Endodermal cell (in vitro differentiated cells): ENCODE data around the gene PJA2. TPM values are rescaled to one million over a fixed set of nuclear protein-coding genes. Genes with fewer than 3 reads are reported as not detected.

Source experiments
- DNase-seq: peaks from one replicate; pipeline ENCODE4 v3.0.0-alpha.2; 2017
- H3K27ac ChIP-seq: 2 replicates; pipeline ENCODE4 v1.5.1; 2013; ENCODE audit warnings: mild to moderate bottlenecking, low read depth, low read length, moderate library complexity
- H3K27me3 ChIP-seq: 2 replicates; pipeline ENCODE4 v1.6.1; 2013; ENCODE audit warnings: mild to moderate bottlenecking, low read length, moderate library complexity; ENCODE audit not compliant: insufficient read depth, control insufficient read depth, poor library complexity, severe bottlenecking
- H3K36me3 ChIP-seq: 2 replicates; pipeline ENCODE4 v1.7.0; 2013; ENCODE audit warnings: mild to moderate bottlenecking, low read length, moderate library complexity; ENCODE audit not compliant: control insufficient read depth, insufficient read depth
- H3K4me1 ChIP-seq: one replicate; pipeline ENCODE4 v1.7.0; 2013; ENCODE audit warnings: low read length; ENCODE audit not compliant: control insufficient read depth, insufficient read depth
- H3K4me3 ChIP-seq: 2 replicates; pipeline ENCODE4 v1.5.1; 2013; ENCODE audit warnings: mild to moderate bottlenecking, low read length, moderate library complexity
- H3K9ac ChIP-seq: 2 replicates; pipeline ENCODE4 v1.6.1; 2013; ENCODE audit warnings: mild to moderate bottlenecking, low read length, moderate library complexity; ENCODE audit not compliant: poor library complexity, severe bottlenecking; ENCODE audit errors: extremely low read depth
- H3K9me3 ChIP-seq: 2 replicates; pipeline ENCODE4 v1.6.1; 2013; ENCODE audit warnings: mild to moderate bottlenecking, low read length, moderate library complexity; ENCODE audit not compliant: control insufficient read depth
- H3K27ac Mint-ChIP-seq: 2 replicates; pipeline ENCODE4 v1.8.0; 2020; ENCODE audit warnings: mixed read lengths
- H3K27me3 Mint-ChIP-seq: 2 replicates; pipeline ENCODE4 v1.8.0; 2021; ENCODE audit warnings: mild to moderate bottlenecking, mixed read lengths; ENCODE audit not compliant: insufficient read depth
- H3K36me3 Mint-ChIP-seq: 2 replicates; pipeline ENCODE4 v1.8.0; 2020; ENCODE audit warnings: low read depth, mixed read lengths
- H3K4me1 Mint-ChIP-seq: 2 replicates; pipeline ENCODE4 v1.8.0; 2020; ENCODE audit warnings: mixed read lengths
- H3K4me3 Mint-ChIP-seq: 2 replicates; pipeline ENCODE4 v1.8.0; 2020; ENCODE audit warnings: mild to moderate bottlenecking, moderate library complexity, mixed read lengths
- H3K9me3 Mint-ChIP-seq: 2 replicates; pipeline ENCODE4 v1.8.0; 2020; ENCODE audit warnings: mild to moderate bottlenecking, mixed read lengths
- WGBS, 2 experiments: methylation state at CpG; one replicate each; pipeline versions ENCODE4 v1.1.5 to v1.1.7; 2013; ENCODE audit warnings: missing lambda C conversion rate in 2 of 2, mixed read lengths in 1 of 2; ENCODE audit not compliant: insufficient coverage in 1 of 2, insufficient read length in 1 of 2; 5-methylcytosine and 5-hydroxymethylcytosine counted together
- total RNA-seq, 2 donors: library from RNA; stranded (reverse); fragmentation: NEBNext Ultra II Directional in 1 of 2; extraction: Animal tissue kit (Norgen Biotek cat#: 25700) in 1 of 2; gene quantifications; 2 replicates in 1 of 2; 3 replicates in 1 of 2; pipeline ENCODE4 v1.2.1, GENCODE V29; 2021
- TF ChIP-seq, protein P1 (sequence below): fragments of 200-600 bp; sonication (generic); conservative IDR thresholded peaks from 2 replicates; pipeline ENCODE4 v1.5.0; 2021; ENCODE audit warnings: antibody characterized with exemption, mild to moderate bottlenecking

PJA2 gene
- total RNA-seq, 2 donors from 2014 or later, result 61.9 to 64.7 TPM

DNA sequence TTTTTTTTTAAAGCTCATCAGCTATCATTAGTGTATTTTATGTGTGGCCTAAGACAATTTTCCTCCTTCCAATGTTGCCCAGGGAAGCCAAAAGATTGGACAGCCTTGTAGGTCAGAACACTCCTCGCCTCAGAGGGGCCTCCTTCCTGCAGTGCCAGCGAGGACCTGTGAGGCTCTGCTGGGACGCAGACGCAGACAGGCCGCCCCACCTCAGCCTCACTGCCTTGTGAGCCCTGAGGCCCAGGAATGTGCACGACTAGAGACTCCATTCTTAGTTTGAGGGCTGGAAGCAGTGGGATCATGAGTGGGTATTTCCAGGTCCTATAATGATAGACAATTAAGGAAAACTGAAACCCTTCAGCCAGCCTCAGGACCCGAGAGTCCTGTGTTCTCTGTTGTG lies 85.4 kb downstream of the PJA2 start:
- Histone ChIP-seq H3K4me3 (no peak overlapping the region), H3K9ac (no peak overlapping the region), H3K27ac (no peak overlapping the region), H3K36me3 (no peaks in the 10 kb centered on the region), H3K4me1 (peaks cover 14% of the 10 kb centered on the region), H3K27me3 (no peaks in the 10 kb centered on the region), H3K9me3 (no peaks in the 10 kb centered on the region)
- H3K9me3 Mint-ChIP-seq, result no peaks in the 10 kb centered on the region
- peak overlapping the region; percentile 60 for H3K27ac Mint-ChIP-seq
- peaks cover 18% of the 10 kb centered on the region for H3K4me1 Mint-ChIP-seq
- H3K36me3 Mint-ChIP-seq, result peaks cover 9% of the 10 kb centered on the region
- peak; percentile 53 for DNase-seq
- TF ChIP-seq, protein P1, sequence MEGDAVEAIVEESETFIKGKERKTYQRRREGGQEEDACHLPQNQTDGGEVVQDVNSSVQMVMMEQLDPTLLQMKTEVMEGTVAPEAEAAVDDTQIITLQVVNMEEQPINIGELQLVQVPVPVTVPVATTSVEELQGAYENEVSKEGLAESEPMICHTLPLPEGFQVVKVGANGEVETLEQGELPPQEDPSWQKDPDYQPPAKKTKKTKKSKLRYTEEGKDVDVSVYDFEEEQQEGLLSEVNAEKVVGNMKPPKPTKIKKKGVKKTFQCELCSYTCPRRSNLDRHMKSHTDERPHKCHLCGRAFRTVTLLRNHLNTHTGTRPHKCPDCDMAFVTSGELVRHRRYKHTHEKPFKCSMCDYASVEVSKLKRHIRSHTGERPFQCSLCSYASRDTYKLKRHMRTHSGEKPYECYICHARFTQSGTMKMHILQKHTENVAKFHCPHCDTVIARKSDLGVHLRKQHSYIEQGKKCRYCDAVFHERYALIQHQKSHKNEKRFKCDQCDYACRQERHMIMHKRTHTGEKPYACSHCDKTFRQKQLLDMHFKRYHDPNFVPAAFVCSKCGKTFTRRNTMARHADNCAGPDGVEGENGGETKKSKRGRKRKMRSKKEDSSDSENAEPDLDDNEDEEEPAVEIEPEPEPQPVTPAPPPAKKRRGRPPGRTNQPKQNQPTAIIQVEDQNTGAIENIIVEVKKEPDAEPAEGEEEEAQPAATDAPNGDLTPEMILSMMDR, result peak; percentile 24
- H3K4me3 Mint-ChIP-seq, result no peak overlapping the region
- WGBS, 2 experiments, result 82 to 92% methylated on average over 7 of the region's 7 CpGs
- no peaks in the 10 kb centered on the region for H3K27me3 Mint-ChIP-seq

DNA sequence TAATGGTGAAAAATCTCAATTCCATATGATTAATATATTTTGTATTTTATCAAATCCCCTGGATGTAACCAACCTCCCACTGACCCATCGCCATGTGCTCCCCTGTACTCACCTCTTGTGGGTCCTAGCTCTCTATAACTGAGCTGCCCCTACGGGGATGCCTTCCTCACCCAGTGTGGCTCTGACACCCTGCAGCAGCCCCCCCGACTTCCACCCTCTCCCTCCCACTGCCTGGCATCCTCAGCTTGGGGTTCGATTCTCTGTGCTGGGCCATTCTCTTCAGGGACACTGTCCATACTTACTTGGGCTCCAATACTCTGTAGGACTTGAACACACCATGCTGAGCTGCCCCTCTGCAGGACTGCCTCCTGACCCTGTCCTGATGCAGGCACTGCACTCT lies 87.1 kb downstream of the PJA2 start:
- H3K27ac ChIP-seq, result no peak overlapping the region
- WGBS, 2 experiments, result 90 to 97% methylated on average over 2 to 4 of the region's 4 CpGs
- H3K27me3 Mint-ChIP-seq, result no peaks in the 10 kb centered on the region
- H3K36me3 Mint-ChIP-seq, result peaks cover 5% of the 10 kb centered on the region
- DNase-seq, result no peak
- H3K9ac ChIP-seq, result no peak overlapping the region
- H3K4me3 Mint-ChIP-seq, result no peak overlapping the region
- H3K27ac Mint-ChIP-seq, result no peak overlapping the region
- H3K36me3 ChIP-seq, result no peaks in the 10 kb centered on the region
- TF ChIP-seq, protein P1, result no peak
- H3K9me3 Mint-ChIP-seq, result no peaks in the 10 kb centered on the region
- peaks cover 11% of the 10 kb centered on the region for H3K4me1 Mint-ChIP-seq
- no peaks in the 10 kb centered on the region for H3K27me3 ChIP-seq
- peaks cover 13% of the 10 kb centered on the region for H3K4me1 ChIP-seq
- H3K9me3 ChIP-seq, result no peaks in the 10 kb centered on the region
- H3K4me3 ChIP-seq, result no peak overlapping the region

DNA sequence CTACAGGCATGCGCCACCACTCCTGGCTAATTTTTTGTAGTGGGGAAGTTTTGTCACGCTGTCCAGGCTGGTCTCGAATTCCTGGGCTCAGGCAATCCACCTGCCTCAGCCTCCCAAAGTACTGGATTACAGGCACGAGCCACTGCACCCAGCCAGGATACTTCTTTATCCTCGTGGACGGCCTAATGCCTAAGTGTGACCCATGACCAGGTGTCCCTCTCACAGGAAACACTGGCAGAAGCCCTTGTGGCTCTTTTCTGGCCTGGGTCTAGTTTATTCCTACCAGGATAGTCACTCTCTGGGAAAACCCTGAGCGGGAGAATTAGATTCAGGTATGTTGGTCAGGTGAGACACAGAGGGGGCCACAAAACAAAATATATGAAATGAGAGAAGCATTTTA lies 90.4 kb downstream of the PJA2 start:
- WGBS, 2 experiments, result 93 to 94% methylated on average over 6 to 7 of the region's 7 CpGs
- Mint-ChIP-seq H3K36me3 (peaks cover 5% of the 10 kb centered on the region), H3K4me1 (peaks cover 3% of the 10 kb centered on the region), H3K4me3 (no peak overlapping the region), H3K9me3 (no peaks in the 10 kb centered on the region), H3K27ac (no peak overlapping the region), H3K27me3 (no peaks in the 10 kb centered on the region)
- H3K9ac ChIP-seq, result no peak overlapping the region
- H3K36me3 ChIP-seq, result no peaks in the 10 kb centered on the region
- H3K27me3 ChIP-seq, result no peaks in the 10 kb centered on the region
- H3K27ac ChIP-seq, result no peak overlapping the region
- TF ChIP-seq, protein P1, result no peak
- H3K4me3 ChIP-seq, result no peak overlapping the region
- no peak for DNase-seq
- no peaks in the 10 kb centered on the region for H3K9me3 ChIP-seq
- H3K4me1 ChIP-seq, result no peaks in the 10 kb centered on the region
